M059J (cell line): Measurements from ENCODE around the gene PRM2. TPM values are rescaled to one million over a fixed set of nuclear protein-coding genes. Genes with fewer than 3 reads are reported as not detected.

ENCODE experiments used
- DNase-seq: peaks from one replicate; pipeline ENCODE4 v3.0.0-alpha.2; 2012; ENCODE audit warnings: low read depth
- total RNA-seq: library from RNA; depleted of rRNA; stranded (reverse); fragments of >200 nt; shearing (Covaris generic); gene quantifications from 2 replicates; pipeline ENCODE4 v1.2.3, GENCODE V29; 2014; rRNA removed

PRM2 gene, protein sequence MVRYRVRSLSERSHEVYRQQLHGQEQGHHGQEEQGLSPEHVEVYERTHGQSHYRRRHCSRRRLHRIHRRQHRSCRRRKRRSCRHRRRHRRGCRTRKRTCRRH
- total RNA-seq = not detected in 2 replicates

DNA sequence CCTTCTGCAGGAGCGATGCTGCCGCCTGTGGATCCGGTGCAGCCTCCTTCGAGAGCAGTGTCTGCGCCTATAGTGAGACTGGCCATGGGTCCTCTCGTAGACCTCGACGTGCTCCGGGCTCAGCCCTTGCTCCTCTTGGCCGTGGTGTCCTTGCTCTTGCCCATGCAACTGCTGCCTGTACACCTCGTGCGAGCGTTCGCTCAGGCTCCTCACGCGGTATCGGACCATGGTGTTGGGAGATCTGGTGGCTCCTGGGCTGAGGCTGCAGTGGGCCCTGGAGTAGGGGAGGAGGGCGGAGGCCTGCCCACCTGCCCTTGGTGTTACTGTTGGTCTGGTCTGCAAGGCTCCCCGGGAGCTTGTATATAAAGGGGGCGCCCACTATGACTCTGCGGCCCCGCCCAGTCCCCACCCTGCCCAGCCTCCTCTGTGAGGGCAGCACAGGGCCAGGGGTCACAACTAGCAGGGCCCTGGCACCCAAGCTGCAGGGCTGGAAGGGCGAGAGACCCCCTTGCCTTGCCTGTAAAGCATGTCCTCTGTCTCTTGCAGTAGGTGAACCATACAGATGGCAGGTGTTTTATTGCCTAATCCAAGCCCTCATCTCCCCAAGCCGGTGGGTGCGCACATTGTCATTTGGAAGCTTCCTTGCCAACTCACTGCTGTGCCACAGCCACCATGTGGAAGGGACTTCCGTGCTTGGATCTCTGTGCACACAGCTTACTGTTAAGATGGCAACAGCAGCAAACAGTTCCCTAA lies at the start of gene PRM2:
TSS of gene PRM2 (minus strand) at position 338 of the 753 bp plus-strand sequence. CDS start at position 228, 110 bp downstream.
- no peak for DNase-seq

DNA sequence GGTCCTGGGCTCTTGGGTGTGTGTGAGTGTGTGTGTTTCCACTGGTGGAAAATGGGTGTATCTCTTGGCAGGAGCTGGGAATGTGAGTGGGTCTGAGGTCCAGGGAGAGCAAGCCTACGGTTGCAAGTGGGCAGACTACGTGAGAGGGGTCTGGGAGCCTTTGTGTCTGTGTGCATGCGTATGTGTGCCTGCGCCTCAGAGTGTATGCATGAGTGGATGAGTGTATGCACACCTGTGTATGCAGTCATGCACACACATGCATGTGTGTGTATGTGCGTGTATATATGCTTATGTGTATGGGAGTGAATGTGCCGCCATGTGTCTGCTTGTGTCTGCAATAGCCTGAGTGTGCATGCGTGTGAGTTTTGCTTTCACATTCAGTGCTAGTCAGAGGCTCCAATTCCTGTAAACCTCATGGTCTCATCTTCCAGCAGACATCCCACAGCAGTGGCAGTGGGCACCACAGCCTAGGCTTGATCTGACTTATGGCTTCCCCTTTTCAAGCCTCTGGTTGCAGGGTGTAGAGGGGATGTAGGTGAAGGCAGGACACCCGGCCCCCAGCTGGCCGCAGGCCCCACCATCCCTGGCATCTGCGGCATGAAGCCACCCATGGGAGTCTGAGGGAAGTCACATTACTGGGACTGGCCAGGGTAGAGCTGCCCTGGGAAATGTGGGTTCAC lies 49.3 kb upstream of the PRM2 start:
- no peak for DNase-seq

DNA sequence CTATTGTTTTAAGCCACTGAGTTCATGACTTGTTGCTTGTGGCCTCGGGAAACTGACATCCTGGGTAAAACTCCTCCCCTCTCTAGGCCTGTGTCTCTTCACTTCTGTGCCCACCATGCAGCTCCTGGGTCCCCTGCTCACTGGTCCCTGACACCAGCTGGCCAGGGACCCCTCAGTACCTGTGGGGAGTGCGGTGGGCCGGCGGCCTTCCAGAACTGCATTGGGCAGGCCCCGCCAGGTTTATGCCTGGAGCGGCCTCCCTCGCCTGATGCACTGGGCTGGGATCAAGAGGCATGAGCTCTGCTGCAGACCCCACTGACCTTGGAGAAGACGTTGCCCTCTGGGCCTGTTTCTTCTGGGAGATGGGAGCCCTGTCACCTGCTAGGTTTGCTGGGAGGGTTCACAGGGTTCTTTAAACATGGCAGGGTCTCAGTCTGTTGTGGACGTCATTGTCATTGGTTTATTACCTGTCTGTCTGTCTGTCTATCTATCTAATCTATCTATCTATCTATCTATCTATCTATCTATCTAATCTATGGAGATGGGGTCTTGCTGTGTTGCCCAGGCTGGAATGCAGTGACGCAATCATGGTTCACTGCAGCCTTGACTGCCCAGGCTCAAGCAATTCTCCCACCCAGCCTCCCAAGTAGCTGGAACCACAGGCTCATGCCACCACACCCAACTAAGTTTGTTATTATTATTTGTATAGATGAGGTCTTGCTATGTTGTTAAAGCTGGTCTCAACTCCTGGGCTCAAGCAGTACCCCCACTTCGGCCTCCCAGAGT lies 47.5 kb upstream of the PRM2 start:
- no peak for DNase-seq

DNA sequence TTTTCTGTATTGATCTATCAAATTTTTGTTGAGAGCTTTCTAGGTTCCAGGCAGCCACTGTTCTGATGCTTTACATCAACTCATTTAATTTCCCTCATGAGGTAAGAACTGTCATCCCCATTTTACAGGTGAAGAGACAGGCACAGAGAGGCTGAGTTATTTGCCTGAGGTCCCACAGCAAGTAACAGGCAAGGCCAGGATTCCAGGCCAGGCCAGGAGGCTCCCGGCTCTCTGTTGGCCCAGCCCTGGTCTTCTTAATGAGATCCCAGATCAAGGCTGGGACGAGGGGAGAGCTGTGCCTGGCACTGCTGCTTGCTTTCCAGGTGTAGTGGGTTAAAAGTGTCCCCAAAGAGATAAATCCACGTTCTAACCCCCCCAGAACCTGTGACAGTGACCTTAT lies 46.5 kb upstream of the PRM2 start:
- no peak for DNase-seq

DNA sequence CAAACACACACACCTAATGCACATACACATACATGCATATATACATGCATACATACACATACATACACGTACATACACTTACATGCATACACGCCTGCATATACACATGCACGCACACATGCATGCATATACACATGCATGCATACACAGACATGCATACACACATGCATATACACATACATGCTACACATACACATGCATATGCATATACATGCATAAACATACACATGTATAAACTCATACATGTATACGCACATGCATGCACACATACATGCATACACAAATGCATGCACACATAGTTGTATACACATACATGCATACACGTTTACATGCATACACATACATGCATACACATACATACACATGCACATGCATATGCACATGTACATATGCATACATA lies 45.4 kb upstream of the PRM2 start:
- DNase-seq = no peak

DNA sequence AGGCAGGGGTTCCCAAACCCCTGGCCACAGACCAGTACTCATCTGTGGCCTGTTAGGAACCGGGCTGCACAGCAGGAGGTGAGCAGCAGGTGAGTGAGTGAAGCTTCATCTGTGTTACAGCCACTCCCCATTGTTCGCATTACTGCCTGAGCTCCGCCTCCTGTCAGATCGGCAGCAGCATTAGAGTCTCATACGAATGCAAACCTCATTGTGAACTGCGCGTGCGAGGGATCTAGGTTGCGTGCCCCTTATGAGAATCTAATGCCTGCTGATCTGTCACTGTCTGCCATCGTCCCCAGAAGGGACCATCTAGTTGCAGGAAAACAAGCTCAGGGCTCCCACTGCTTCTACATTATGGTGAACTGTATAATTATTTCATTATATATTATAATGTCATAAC lies 43.9 kb upstream of the PRM2 start:
- no peak for DNase-seq

DNA sequence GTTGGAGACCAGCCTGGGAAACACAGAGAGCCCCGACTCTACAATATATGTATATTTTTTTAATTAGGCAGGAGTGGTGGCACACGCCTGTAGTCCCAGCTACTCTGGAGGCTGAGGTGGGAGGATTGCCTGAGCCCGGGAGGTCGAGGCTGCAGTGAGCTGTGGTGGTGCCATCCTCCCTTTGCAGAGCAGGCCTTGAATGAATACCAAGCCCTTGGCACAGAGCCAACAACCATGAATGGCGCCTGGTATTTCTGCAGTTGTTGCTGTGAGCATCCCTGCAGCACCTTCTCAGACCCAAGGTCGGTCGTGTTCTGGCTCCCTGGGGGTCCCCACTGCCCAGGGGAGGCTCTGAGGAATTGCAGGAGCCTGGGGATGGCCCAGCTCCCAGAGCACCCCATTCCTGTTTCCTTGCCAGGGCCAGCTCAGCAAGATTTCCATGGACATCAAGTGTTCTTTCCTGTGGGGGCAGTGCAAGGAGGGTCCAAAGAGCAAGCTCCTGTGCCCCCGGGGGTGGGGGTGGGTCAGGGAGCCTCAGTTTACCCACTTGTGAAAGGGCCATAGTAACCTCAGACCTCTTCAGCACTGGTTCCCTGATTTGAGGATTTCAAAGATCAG lies 43.4 kb upstream of the PRM2 start:
- DNase-seq = peak; percentile 53

DNA sequence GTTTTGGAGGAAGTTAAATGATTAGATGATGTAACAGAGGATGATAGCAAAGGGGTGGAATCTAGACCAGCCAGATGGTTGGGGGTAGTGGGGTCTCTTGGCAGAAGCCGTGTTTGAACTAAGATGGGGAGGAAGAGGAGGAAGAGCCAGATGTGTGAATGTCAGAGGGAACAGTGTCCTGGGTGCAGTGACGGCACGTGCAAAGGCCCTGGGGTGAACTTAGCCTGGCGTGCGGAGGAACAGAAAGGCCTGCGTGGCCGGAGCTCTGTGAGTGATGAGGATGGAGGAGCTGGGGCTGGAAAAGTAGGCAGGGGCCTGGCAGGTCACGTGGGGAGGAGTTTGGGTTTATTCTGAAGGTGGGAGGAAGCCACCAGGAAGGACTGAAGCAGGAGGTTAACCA lies 42.5 kb upstream of the PRM2 start:
- no peak for DNase-seq

DNA sequence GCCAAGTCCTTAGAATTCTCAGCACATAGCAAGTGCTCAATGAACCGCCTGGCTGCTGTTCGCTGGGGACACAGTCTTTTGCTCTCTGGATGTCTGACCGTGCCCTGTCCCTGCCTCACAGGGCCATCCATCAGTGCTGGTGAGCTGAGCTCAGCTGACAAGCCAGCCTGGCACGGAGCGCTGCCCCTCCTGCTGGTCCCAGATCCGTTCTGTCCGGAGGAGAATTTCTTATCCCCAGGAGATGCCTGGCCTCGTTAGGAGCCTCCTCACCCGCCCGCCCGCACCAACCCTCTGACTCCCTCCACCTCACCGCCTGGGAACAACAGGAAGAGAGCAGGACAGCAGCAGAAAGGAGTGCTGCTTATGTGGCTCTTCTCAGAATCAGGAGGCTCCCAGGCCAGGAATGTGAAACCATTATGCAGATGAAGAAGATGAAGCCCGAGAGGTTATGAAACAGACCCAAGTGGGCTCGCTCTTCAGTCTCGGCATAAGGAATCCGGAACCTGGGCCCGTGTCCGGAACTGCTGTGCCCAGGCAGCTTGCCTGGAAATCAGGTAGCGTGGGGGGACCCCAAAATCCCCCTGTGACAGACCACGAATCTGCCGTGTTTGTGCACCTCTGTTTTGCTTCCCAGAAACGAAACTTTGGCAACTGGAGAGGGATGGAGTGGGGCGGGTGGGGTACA lies 40.2 kb upstream of the PRM2 start:
- no peak for DNase-seq

DNA sequence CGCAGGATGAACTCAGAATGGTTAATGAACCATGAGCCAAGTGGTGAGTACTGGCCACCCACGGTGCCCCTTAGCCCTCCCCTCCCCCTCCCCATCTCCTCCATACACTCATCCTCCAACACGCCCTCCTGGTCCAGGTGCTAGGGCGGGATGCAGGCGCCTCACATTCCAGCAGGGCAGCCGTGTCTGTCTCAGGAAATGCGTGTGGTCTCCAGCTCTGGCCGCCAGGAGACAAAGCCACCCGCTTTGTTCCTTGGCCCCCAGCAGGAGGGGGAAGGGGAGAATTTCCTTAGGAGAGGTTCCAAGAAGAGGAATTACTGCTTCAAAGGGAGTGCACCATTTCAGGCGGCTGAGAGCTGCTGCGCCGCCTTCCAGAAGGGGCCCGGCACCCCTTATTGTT lies 39.2 kb upstream of the PRM2 start:
- peak; percentile 96 for DNase-seq

DNA sequence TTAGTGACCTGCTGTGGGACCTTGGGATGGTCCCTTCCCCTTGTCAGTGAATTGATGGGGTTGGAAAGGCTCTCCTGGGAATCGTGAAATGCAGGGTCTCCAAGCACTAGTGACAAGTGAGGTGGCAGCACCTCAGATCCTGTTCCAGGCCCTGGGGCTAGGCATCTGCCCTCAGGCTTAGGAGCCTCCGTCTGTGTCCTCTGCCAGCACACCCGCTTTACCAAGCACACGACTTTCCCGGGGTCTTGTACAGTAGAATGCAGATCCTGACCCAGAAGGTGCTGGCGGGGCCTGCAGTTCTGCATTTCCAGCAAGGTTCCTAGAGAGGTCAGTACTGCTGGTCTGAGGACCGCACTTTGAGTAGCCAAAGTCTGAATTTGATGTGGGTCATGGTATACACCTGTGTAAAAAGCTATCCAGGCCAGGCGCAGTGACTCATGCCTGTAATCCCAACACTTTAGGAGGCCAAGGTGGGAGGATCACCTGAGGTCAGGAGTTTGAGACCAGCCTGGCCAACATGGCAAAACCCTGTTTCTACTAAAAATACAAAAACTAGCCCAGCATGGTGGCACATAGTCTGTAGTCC lies 38.1 kb upstream of the PRM2 start:
- DNase-seq = no peak

DNA sequence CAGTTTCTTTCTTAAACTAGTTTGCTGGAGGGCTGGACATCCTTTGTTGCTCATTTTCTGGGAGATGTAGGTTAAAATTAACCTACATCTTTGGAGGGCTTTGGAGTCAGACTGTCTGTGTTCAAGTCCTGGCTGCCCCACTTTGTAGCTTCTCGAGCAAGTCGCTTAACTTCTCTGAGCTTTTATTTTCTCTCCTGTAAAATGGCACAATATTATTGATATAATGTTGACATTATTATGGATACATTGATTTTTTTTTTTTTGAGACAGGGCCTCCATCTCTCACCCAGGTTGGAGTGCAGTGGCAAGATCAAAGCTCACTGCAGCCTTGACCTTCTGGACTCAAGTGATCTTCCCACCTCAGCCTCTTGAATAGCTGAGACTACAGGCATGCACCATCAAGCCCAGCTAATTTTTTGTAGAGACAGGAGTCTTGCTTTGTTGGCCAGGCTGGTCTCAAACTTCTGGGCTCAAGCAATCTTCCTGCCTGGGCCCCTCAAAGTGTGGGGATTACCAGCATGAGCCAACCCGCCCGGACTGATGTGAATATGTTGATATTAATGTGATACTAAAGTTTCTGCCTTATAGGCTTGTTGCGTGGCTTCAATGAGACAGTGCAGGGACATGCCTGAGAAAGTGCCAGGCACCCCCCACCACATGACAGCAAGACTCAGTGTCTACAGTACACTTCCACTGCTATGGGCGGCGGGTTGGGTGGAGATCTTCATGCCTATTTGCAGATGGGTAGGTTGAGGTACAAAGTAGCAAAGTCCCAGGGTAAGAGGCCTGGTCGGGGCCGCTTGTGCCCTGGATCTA lies 37.4 kb upstream of the PRM2 start:
- no peak for DNase-seq

DNA sequence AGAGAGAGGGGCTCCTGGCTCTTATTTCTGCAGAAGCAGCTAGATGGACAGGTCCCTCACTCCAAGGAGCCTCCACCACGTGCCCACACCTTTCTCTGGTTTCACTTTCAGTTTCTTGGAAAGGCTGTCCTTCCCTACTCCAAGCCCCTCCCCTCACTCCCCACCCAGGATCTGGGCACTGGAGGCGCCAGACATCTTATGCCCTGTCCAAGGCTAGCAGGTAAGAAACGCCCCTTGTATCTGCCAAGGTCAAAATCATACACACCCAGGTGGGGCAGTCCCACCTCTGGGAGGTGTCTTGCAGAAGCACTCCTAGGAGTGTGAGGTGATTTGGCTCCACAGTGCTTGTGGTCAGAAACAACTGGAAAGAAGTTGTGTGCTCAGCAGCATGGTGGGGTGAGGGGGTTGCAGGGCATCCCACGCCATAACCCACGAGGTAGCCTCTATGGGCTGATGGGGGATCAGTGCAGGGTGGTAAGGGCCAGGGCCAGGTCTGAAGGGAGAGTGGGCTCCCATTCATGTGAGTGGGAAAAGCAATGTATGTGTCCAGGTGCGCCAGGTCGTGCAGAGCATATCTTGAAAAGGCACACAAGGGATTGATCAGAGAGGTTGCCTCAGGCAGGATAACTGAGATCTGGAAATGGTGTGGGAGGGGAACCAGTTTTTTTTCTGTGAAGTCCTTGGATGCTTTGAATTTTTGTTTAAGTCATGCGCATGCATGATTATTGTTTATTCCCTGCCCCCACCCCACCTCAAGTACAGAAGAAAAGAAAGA lies 36.6 kb upstream of the PRM2 start:
- peak; percentile 90 for DNase-seq

DNA sequence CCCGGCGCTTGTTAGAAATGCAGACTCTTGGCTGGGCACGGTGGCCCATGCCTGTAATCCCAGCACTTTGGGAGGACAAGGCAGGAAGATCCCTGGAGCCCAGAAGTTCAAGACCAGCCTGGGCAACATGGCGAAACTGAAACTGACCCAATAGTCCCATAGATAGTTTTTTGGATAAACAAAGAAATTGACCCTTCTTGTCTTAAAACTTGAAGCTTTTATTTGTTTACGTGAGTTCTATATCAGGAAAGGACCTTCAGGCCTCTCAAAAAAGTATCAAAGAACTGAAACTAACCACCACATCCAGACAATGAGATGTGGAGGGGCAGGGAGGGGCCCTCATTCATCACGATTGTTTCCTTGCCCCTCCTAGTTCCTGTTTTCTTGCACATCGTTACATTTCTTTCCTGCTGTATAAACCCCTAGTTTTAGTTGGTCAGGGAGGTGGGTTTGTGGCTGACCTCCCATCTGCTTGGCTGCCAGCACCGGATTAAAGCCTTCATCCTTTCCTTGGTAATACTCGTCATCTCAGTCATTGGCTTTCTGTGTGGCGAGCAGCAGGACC lies 34.8 kb upstream of the PRM2 start:
- DNase-seq = peak; percentile 56

DNA sequence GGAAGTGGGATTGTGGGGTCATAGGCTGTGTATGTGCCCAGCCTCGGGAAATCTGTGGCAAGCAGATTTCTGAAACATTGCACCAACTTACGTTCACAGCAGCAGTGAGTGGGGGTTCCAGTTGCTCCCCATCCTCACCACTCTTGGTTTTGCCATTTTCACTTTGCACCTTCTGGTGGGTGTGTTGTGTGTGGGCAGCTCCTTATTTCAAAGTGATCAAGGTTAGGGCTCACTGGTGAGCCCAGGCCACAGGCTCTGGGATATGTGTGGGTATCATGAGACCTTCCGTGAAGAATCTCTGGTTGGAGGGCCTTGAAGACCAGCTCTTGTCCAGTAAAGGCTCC lies 34.3 kb upstream of the PRM2 start:
- DNase-seq = no peak

DNA sequence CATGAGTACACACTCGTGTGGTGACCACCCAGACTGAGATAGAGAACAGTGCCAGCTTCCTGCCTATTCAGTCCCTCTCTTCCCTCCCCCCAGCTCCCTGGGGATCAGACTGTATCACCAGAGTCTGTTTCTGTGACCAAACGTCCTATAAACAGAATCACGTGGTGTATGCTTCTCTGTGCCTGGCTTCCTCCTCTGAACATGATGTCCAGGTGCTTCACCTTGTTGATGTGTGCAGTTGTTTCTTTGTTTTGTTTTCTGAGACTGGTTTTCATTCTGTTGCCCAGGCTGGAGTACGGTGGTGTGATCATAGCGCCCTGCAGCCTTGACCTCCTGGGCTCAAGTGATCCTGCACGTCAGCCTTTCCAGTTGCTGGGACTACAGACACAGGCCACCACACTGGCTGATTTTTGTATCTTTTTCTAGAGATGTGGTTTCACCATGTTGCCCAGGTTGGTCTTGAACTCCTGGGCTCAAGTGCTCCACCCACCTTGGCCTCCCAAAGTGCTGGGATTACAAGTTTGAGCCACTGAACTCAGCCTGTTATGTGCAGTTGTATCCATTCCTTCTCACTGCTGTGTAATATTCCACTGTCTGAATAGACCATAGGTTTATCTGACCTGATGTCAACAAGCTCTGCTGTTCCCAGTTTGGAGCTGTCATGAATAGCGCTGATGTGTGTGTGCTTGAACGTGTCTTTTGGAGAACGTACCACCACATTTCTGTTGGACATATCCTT lies 33.8 kb upstream of the PRM2 start:
- peak; percentile 46 for DNase-seq

DNA sequence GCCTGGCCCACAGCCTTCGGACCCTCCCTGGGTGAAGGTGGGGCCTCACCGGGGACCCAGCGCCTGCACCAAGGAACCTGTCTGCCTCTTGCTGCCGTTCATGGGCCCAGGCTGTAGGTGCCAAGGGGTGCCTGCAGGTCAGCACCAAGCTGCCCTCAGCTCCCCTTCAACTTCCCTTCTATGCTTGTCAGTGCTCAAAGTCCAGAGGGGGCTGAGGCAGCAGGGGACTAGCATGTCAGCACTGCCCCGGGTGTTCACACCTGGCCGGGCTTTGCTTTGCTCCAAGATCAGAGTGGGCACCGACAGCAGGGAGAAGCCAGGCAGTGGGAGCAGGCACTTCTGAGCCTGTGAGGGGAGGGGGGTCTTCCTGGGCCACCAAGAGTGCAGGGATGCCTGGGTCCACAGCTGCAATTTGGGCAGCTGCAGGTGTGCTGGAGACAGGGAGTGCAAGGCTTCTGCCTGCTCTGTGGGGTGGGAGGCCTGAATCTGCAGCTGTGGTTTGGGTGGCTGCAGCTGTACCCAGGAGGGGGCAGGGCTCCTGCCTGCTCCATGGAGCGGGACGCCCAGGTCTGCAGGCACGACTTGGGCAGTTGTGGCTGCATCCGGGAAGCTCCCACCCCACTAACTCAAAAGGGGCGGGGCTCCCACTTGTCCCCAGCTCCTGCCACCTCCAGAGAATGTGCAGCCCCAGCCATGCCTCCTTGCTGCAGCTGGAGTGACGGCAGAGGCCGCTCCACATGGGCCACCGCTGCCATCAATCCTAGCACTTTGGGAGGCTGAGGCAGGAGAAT lies 32.4 kb upstream of the PRM2 start:
- no peak for DNase-seq
